Activated naive CD8-positive, alpha-beta T cell treated with anti-CD3 and anti-CD28 coated beads, Interleukin-2, amount 50 U/mL, for 24 hours (primary cell): ENCODE measurements around the gene ARMCX2.

Experiments
- ATAC-seq: fragments of 150-1000 bp; cut with Tn5 transposase; one replicate; pipeline ENCODE4 v1.10.0; 2021
- DNase-seq: peaks from one replicate; pipeline ENCODE4 v3.0.0; 2021
- H3K27ac Mint-ChIP-seq: one replicate; pipeline ENCODE4 v1.8.0; 2021; ENCODE audit warnings: mild to moderate bottlenecking, mixed read lengths
- H3K27me3 Mint-ChIP-seq: one replicate; pipeline ENCODE4 v1.8.0; 2021; ENCODE audit warnings: mixed read lengths
- H3K36me3 Mint-ChIP-seq: one replicate; pipeline ENCODE4 v1.8.0; 2021; ENCODE audit warnings: low read depth, mixed read lengths
- H3K4me1 Mint-ChIP-seq: one replicate; pipeline ENCODE4 v1.8.0; 2021; ENCODE audit warnings: mixed read lengths
- H3K4me3 Mint-ChIP-seq: one replicate; pipeline ENCODE4 v1.8.0; 2021; ENCODE audit warnings: mild to moderate bottlenecking, moderate library complexity, mixed read lengths
- H3K9me3 Mint-ChIP-seq: one replicate; pipeline ENCODE4 v1.8.0; 2021; ENCODE audit warnings: mixed read lengths

Gene ARMCX2

GRCh38 chrX:101659601-101660063 is at the start of gene ARMCX2:
TSS of gene ARMCX2 (minus strand) at chrX:101659850. CDS start at chrX:101657588, 2,262 bp downstream.
- Mint-ChIP-seq H3K27ac (peak within 1 kb of the TSS; percentile 70), H3K36me3 (no peaks in the 10 kb centered on the region), H3K9me3 (no peaks in the 10 kb centered on the region), H3K4me3 (peak within 1 kb of the TSS; percentile 76), H3K4me1 (peaks cover 20% of the 10 kb centered on the region), H3K27me3 (peaks cover 4% of the 10 kb centered on the region)
- DNase-seq (peak; percentile 20), ATAC-seq (peak; percentile 45)

- Mint-ChIP-seq H3K36me3 (no peaks in the 10 kb centered on the region), H3K4me3 (no peak overlapping the region), H3K27me3 (peaks cover 1% of the 10 kb centered on the region), H3K27ac (no peak overlapping the region), H3K4me1 (no peaks in the 10 kb centered on the region), H3K9me3 (no peaks in the 10 kb centered on the region)
- DNase-seq = no peak
- ATAC-seq = no peak
Measured at GRCh38 chrX:101709384-101709783, 49.7 kb upstream of the ARMCX2 start.

GRCh38 chrX:101708163-101708562 is 48.5 kb upstream of the ARMCX2 start:
- H3K4me3 Mint-ChIP-seq = no peak overlapping the region
- no peaks in the 10 kb centered on the region for H3K36me3 Mint-ChIP-seq
- ATAC-seq (no peak), DNase-seq (no peak)
- H3K27ac Mint-ChIP-seq = no peak overlapping the region
- H3K4me1 Mint-ChIP-seq = no peaks in the 10 kb centered on the region
- peaks cover 1% of the 10 kb centered on the region for H3K27me3 Mint-ChIP-seq
- H3K9me3 Mint-ChIP-seq = no peaks in the 10 kb centered on the region

GRCh38 chrX:101693476-101693875 is 33.8 kb upstream of the ARMCX2 start:
- no peak for ATAC-seq
- Mint-ChIP-seq H3K27ac (no peak overlapping the region), H3K27me3 (peaks cover 11% of the 10 kb centered on the region), H3K9me3 (no peaks in the 10 kb centered on the region), H3K4me3 (no peak overlapping the region), H3K36me3 (no peaks in the 10 kb centered on the region), H3K4me1 (no peaks in the 10 kb centered on the region)
- DNase-seq = no peak

- DNase-seq = no peak
- Mint-ChIP-seq H3K4me1 (peaks cover 2% of the 10 kb centered on the region), H3K27ac (no peak overlapping the region), H3K9me3 (no peaks in the 10 kb centered on the region), H3K27me3 (peaks cover 5% of the 10 kb centered on the region), H3K4me3 (no peak overlapping the region), H3K36me3 (no peaks in the 10 kb centered on the region)
- ATAC-seq = no peak
Measured at GRCh38 chrX:101691835-101692234, 32.2 kb upstream of the ARMCX2 start.

- H3K4me1 Mint-ChIP-seq = peaks cover 2% of the 10 kb centered on the region
- DNase-seq (no peak), ATAC-seq (no peak)
- H3K27ac Mint-ChIP-seq = no peak overlapping the region
- peaks cover 2% of the 10 kb centered on the region for H3K27me3 Mint-ChIP-seq
- no peaks in the 10 kb centered on the region for H3K36me3 Mint-ChIP-seq
- H3K4me3 Mint-ChIP-seq = no peak overlapping the region
- no peaks in the 10 kb centered on the region for H3K9me3 Mint-ChIP-seq
Measured at GRCh38 chrX:101686574-101686973, 26.9 kb upstream of the ARMCX2 start.

- DNase-seq = no peak
- Mint-ChIP-seq H3K9me3 (no peaks in the 10 kb centered on the region), H3K4me3 (no peak overlapping the region), H3K36me3 (no peaks in the 10 kb centered on the region), H3K27ac (no peak overlapping the region), H3K4me1 (peaks cover 2% of the 10 kb centered on the region), H3K27me3 (peaks cover 2% of the 10 kb centered on the region)
- ATAC-seq = no peak
Measured at GRCh38 chrX:101685923-101686322, 26.3 kb upstream of the ARMCX2 start.

- Mint-ChIP-seq H3K4me1 (no peaks in the 10 kb centered on the region), H3K9me3 (no peaks in the 10 kb centered on the region), H3K4me3 (no peak overlapping the region), H3K27me3 (peaks cover 7% of the 10 kb centered on the region), H3K27ac (no peak overlapping the region), H3K36me3 (no peaks in the 10 kb centered on the region)
- DNase-seq = no peak
- peak; percentile 20 for ATAC-seq
Measured at GRCh38 chrX:101682723-101683122, 23.1 kb upstream of the ARMCX2 start.

GRCh38 chrX:101677028-101677427 is 17.4 kb upstream of the ARMCX2 start:
- no peaks in the 10 kb centered on the region for H3K36me3 Mint-ChIP-seq
- no peak overlapping the region for H3K27ac Mint-ChIP-seq
- ATAC-seq (no peak), DNase-seq (no peak)
- no peaks in the 10 kb centered on the region for H3K9me3 Mint-ChIP-seq
- H3K4me3 Mint-ChIP-seq = no peak overlapping the region
- H3K27me3 Mint-ChIP-seq = peaks cover 17% of the 10 kb centered on the region
- H3K4me1 Mint-ChIP-seq = no peaks in the 10 kb centered on the region

GRCh38 chrX:101676571-101676970 is 16.9 kb upstream of the ARMCX2 start:
- Mint-ChIP-seq H3K4me3 (no peak overlapping the region), H3K9me3 (no peaks in the 10 kb centered on the region)
- no peak for ATAC-seq

GRCh38 chrX:101668143-101668542 is 8.5 kb upstream of the ARMCX2 start:
- Mint-ChIP-seq H3K27ac (no peak overlapping the region), H3K4me3 (no peak overlapping the region), H3K9me3 (no peaks in the 10 kb centered on the region), H3K27me3 (peaks cover 2% of the 10 kb centered on the region), H3K4me1 (no peaks in the 10 kb centered on the region), H3K36me3 (no peaks in the 10 kb centered on the region)
- DNase-seq (no peak), ATAC-seq (no peak)

More at GRCh38 chrX:101676571-101676970, 16.9 kb upstream of the ARMCX2 start:
- H3K27ac Mint-ChIP-seq = no peak overlapping the region
- no peaks in the 10 kb centered on the region for H3K4me1 Mint-ChIP-seq
- peaks cover 17% of the 10 kb centered on the region for H3K27me3 Mint-ChIP-seq
- DNase-seq = no peak
- no peaks in the 10 kb centered on the region for H3K36me3 Mint-ChIP-seq

- Mint-ChIP-seq H3K4me3 (peak overlapping the region; percentile 76), H3K27ac (peak overlapping the region; percentile 35), H3K9me3 (no peaks in the 10 kb centered on the region), H3K36me3 (no peaks in the 10 kb centered on the region), H3K27me3 (peaks cover 4% of the 10 kb centered on the region), H3K4me1 (peaks cover 20% of the 10 kb centered on the region)
- ATAC-seq = peak; percentile 75
- peak; percentile 68 for DNase-seq
Measured at GRCh38 chrX:101658661-101659491, 774 bp downstream of the ARMCX2 start.

GRCh38 chrX:101657495-101657894 is 2.2 kb downstream of the ARMCX2 start:
- H3K4me3 Mint-ChIP-seq = no peak overlapping the region
- H3K9me3 Mint-ChIP-seq = no peaks in the 10 kb centered on the region
- no peak for ATAC-seq
- H3K36me3 Mint-ChIP-seq = no peaks in the 10 kb centered on the region
- H3K27ac Mint-ChIP-seq = no peak overlapping the region
- no peaks in the 10 kb centered on the region for H3K27me3 Mint-ChIP-seq
- no peak for DNase-seq
- H3K4me1 Mint-ChIP-seq = peaks cover 20% of the 10 kb centered on the region

GRCh38 chrX:101656817-101657216 is 2.8 kb downstream of the ARMCX2 start:
- H3K4me3 Mint-ChIP-seq = no peak overlapping the region
- no peak for DNase-seq
- no peaks in the 10 kb centered on the region for H3K36me3 Mint-ChIP-seq
- peaks cover 20% of the 10 kb centered on the region for H3K4me1 Mint-ChIP-seq
- H3K27me3 Mint-ChIP-seq = no peaks in the 10 kb centered on the region
- no peaks in the 10 kb centered on the region for H3K9me3 Mint-ChIP-seq
- H3K27ac Mint-ChIP-seq = no peak overlapping the region
- ATAC-seq = no peak

- H3K9me3 Mint-ChIP-seq = no peaks in the 10 kb centered on the region
- ATAC-seq (no peak), DNase-seq (no peak)
- H3K4me3 Mint-ChIP-seq = peak overlapping the region; percentile 51
- H3K27ac Mint-ChIP-seq = no peak overlapping the region
- H3K27me3 Mint-ChIP-seq = no peaks in the 10 kb centered on the region
- H3K36me3 Mint-ChIP-seq = no peaks in the 10 kb centered on the region
- H3K4me1 Mint-ChIP-seq = peaks cover 20% of the 10 kb centered on the region
Measured at GRCh38 chrX:101655534-101655933, 4.1 kb downstream of the ARMCX2 start.
